HG02973 (cell line): ENCODE measurements around the gene ALDH1L1.

Experiments used
- ATAC-seq: cut with Tn5 transposase; IDR thresholded peaks from one replicate; pipeline ENCODE4 v1.9.1; 2021; ENCODE audit warnings: moderate library complexity; ENCODE audit not compliant: unreplicated experiment

Gene ALDH1L1

GRCh38 chr3:126180477-126181397, at the start of gene ALDH1L1:
Gene ALDH1L1 (minus strand): TSS chr3:126180586. CDS start chr3:126160979, 19,607 bp downstream.
- ATAC-seq, result no peak

DNA sequence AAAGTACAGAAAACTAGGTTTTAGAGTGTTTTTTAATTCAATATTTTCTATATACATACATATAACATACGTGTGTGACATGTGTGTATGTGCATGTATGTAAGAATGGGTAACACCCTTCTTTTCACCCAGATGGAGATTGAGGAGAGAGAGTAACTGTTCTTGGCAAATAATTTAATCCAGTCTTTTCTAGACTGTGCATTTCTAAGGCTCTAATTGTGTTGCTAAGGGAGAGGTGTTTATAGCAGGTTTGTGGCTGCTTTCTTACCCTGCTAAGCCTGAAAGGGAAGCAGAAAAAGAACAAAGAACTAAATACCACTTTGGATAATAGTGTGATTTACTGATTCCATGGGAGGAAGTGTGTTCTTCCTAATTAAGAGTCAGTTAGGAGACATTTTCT, 46.0 kb upstream of the ALDH1L1 start:
- no peak for ATAC-seq

DNA sequence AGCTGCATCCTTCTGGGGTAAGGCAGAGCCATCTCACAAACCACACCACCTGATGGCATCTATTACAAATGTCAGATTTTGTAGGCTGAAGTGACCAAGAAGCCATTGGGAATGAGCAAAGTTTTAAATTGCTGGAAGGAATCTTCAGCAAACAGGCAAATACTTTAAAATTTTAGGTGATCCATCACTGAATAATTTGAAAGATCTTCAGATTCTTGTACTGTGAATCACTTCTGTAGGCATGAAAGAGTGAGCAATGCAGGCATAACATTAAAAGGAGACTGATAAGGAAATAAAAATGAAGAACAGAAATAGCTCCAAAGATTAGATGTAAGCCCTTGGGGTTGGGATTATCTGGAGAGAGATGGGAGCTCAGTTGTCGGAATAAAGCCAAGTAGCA, 36.0 kb upstream of the ALDH1L1 start:
- ATAC-seq, result no peak

DNA sequence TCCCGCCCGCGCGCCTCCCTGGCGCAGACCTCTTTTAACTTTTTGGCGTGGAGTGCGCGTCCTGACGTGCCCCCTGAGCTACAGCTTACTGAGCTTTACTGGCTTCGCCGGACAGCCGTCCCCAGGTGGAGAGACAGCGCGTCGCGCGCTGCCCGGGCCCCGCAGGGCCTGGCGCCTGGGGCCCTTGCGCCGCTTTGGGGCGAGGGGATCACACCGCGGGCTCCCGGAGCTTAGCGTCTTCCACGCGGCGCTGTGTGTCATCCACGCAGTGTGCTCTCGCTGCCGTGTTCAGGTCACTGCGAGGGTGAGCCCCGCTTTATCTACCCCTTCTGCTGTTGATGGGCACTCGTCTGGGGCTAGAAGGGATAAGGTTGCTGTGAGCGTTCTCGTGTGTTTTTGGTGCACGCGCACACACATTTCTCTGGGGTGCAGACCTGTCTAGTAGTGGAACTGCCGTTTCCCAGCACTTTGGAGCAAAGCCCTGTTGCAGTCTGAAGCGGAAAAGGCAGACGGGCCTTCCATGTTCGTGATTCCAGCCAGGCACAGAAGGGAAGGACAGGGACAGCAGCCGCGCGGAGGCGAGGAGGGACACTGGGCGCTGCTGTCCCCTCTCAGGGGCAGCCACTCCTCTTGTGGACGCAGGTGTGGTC, 33.1 kb upstream of the ALDH1L1 start:
- no peak for ATAC-seq

DNA sequence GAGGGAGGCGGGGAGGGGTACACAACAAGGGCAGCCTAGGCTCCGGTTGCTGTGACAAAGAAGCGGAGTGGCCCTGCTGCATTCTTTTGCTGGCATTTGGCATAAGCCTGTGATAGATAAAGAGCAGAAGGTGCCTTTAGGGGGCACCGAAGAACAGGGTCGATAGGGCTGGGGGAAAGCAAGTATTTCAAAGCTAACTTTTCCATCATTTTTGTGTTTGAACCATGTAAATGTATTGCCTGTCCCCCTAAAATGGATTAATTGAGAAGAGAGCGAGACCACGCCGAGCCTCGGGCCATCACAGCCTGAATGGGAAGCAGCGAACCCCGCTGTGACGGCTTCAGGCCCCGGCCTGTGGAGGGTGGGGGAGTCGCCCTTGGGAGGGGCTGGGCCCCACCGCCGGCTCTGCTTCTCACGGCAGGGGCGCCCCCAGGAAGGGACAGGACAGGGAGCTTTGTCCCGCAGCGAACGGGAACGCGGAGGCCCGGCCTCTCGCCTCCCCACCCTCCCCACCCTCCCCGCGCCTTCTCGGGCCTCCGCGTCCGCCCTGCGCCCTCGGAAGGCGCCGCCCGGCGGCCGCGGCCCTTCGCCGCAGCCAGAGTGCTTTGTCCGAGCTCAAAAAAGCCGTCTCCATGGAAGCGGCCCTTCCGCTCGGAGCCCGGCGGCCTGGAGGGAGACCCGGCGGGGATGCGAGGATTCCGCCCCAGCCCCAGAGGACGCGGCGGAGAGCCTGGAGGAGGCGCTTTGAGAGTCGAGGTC, 32.4 kb upstream of the ALDH1L1 start:
- ATAC-seq, result no peak

GRCh38 chr3:126212250-126212619, 31.8 kb upstream of the ALDH1L1 start:
- ATAC-seq, result no peak

GRCh38 chr3:126211569-126211968, 31.2 kb upstream of the ALDH1L1 start:
- no peak for ATAC-seq

- ATAC-seq, result no peak
These were observed 30.2 kb upstream of the ALDH1L1 start for GRCh38 chr3:126210606-126211005.

GRCh38 chr3:126209741-126210140, 29.4 kb upstream of the ALDH1L1 start:
- no peak for ATAC-seq

- no peak for ATAC-seq
These were observed 28.3 kb upstream of the ALDH1L1 start for GRCh38 chr3:126208606-126209256.

GRCh38 chr3:126208182-126208581, 27.8 kb upstream of the ALDH1L1 start:
- no peak for ATAC-seq

GRCh38 chr3:126207166-126207565, 26.8 kb upstream of the ALDH1L1 start:
- ATAC-seq, result no peak

DNA sequence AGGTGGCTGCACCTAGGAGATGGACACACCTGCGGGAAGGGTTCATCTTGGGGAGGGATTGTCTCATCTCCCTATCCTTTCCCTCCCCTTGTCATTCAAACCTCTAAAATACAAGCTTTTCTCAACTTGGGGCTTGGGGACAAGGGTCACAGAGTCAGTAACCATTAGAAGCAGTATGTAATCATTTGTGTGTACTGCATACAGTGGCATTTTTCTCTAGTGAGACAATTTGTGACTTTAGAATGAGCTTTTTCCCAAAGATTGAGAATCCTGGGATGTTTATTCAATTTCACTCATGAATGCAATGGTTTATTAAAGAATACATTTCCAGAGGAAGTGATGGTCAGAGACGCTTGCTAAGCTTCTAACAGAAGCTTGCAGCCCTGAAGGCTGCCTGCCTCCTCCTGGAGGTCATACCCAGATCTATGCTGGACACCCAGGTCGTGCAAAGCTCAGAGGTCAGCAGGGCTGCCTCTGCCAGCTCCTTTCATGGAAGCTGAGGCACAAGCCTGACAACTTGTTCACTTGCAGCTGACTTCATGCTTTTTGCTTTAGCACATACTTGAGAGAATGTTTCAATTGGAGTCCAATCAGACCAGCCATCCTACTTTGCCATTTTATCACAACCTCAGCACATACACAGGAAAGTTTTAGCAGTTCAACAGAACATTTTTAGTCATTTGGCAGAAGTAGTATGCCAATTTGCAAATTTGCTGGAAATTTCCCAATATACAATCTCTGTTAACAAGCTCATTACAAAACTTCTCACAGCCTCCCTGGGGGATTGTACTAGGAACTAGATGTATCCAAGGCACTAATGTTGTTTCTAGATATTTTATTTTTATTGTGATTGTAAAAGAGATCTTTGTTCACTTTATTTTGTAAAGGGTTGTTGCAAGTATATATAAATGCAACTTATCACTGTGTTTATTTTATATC, 25.6 kb upstream of the ALDH1L1 start:
- no peak for ATAC-seq

DNA sequence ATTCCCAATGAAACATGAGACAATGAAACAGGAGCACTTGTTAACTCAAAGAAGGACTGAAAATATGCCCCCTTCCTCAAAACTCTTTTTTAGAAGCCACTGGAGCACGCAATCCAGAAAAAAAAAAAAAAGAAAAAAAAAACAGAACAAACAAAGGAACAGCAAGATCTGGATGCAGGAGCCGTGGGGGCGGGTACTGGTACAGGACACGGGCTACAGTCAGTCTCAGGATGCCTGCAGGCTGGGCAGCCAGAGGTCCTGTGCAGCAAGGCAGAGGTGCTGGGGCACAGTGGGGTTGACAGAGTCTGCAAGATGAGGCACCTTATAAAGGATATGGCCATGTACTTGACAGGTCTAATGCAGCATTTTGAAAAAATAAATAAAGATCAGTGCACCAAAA, 22.3 kb upstream of the ALDH1L1 start:
- ATAC-seq, result no peak

GRCh38 chr3:126202276-126202675, 21.9 kb upstream of the ALDH1L1 start:
- ATAC-seq, result no peak

- ATAC-seq, result no peak
These were observed 20.8 kb upstream of the ALDH1L1 start for GRCh38 chr3:126201168-126201567.

DNA sequence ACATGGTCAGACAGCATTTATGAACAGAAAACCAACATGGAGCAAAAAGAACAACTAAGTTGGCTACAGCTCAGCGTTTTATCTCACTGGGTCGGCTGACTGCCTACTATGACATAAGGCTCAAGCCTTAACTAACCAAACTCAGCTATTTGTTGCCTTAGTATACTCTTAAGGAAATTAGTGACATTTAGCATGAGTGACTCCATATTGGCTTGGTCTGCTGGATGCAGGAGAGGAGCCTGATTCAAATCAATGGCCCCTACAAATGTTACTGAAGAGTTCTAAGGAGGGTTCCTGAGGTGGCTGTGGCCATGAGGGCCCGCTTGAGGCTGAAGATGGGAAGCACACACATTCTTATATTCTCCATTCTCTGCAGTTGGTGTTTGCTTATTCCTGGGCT, 20.1 kb upstream of the ALDH1L1 start:
- no peak for ATAC-seq

GRCh38 chr3:126199256-126199655, 18.9 kb upstream of the ALDH1L1 start:
- ATAC-seq, result no peak

DNA sequence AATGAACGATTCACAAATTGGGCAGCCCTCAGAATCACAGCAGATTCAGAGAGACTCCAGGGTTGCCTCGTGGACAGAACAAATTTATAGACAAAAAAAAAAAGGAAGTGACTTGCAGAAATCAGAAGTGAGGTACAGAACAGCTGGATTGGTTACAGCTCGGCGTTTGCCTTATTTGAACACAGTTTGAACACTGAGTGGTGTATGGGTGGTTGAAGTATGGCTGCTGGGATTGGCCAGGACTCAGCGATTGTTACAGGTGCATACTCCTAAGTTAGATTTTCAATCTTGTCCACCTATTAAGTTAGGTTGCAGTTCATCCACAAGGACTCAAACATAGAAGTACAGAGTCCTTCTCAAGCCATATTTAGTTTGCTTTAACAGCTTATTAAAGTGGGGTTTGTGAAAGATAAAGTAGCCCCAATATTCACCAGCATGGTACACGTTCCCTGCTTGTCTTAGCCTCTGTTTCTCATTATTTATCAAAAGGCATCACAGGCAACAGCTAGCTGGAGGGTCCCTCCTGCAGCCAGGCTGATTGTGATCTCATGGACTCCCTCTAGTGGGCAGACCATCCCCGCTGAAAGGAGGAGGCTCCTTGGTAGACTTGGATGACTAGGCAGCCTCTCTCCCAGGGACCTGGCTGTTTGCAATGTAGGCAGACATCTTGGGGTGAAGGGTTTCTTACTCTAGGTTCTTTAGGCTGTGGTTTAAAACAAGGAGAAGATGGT, 17.6 kb upstream of the ALDH1L1 start:
- ATAC-seq, result no peak
